Right hindlimb (tissue), 1 donor: Measurements from ENCODE around the gene RASA2.

Experiments used
- DNase-seq: peaks from one replicate; pipeline ENCODE4 v3.0.0-alpha.2; 2018

RASA2 gene

GRCh38 chr3:141486746-141487520, at the start of gene RASA2:
TSS of gene RASA2 (plus strand) at chr3:141487027. CDS start at chr3:141487084, 57 bp downstream.
- DNase-seq = peak; percentile 82

- DNase-seq = no peak
These were observed 47.2 kb upstream of the RASA2 start for GRCh38 chr3:141439589-141439988.

GRCh38 chr3:141440942-141441341, 45.9 kb upstream of the RASA2 start:
- DNase-seq = no peak

GRCh38 chr3:141441381-141442364, 45.2 kb upstream of the RASA2 start:
- DNase-seq = peak; percentile 37

- peak; percentile 43 for DNase-seq
These were observed 44.4 kb upstream of the RASA2 start for GRCh38 chr3:141442446-141442845.

GRCh38 chr3:141442914-141443313, 43.9 kb upstream of the RASA2 start:
- no peak for DNase-seq

GRCh38 chr3:141444586-141445285, 42.1 kb upstream of the RASA2 start:
- DNase-seq = no peak

GRCh38 chr3:141445990-141446389, 40.8 kb upstream of the RASA2 start:
- DNase-seq = no peak

GRCh38 chr3:141446737-141447136, 40.1 kb upstream of the RASA2 start:
- DNase-seq = no peak

- no peak for DNase-seq
These were observed 39.4 kb upstream of the RASA2 start for GRCh38 chr3:141447383-141447782.

GRCh38 chr3:141448606-141449220, 38.1 kb upstream of the RASA2 start:
- DNase-seq = no peak

GRCh38 chr3:141449424-141449823, 37.4 kb upstream of the RASA2 start:
- DNase-seq = no peak

- no peak for DNase-seq
These were observed 36.0 kb upstream of the RASA2 start for GRCh38 chr3:141450727-141451375.

GRCh38 chr3:141452045-141452444, 34.8 kb upstream of the RASA2 start:
- DNase-seq = peak; percentile 39

- DNase-seq = no peak
These were observed 34.1 kb upstream of the RASA2 start for GRCh38 chr3:141452773-141453172.

- no peak for DNase-seq
These were observed 32.8 kb upstream of the RASA2 start for GRCh38 chr3:141454054-141454453.

- DNase-seq = no peak
These were observed 31.8 kb upstream of the RASA2 start for GRCh38 chr3:141454906-141455602.

- DNase-seq = no peak
These were observed 31.1 kb upstream of the RASA2 start for GRCh38 chr3:141455603-141456300.

- no peak for DNase-seq
These were observed 30.6 kb upstream of the RASA2 start for GRCh38 chr3:141456301-141456625.

GRCh38 chr3:141457624-141458236, 29.1 kb upstream of the RASA2 start:
- no peak for DNase-seq
